Neural progenitor cell (in vitro differentiated cells): ENCODE results near the gene IGFLR1. TPM values are rescaled to one million over a fixed set of nuclear protein-coding genes. Genes with fewer than 3 reads are reported as not detected.

ENCODE experiments used
- DNase-seq: peaks from one replicate; pipeline ENCODE4 v3.0.0-alpha.2; 2016; ENCODE audit warnings: low spot score
- H2AFZ ChIP-seq: fragments of 200-600 bp; sonication (generic); replicated peaks from 2 replicates; pipeline ENCODE4 v1.6.1; 2016; ENCODE audit warnings: antibody characterized with exemption
- H3F3A ChIP-seq: fragments of 200-600 bp; sonication (generic); 2 replicates; pipeline ENCODE4 v1.6.1; 2016; ENCODE audit warnings: antibody characterized with exemption, low read depth
- H3K27ac ChIP-seq: fragments of 200-600 bp; sonication (generic); 2 replicates; pipeline ENCODE4 v1.5.1; 2016; ENCODE audit warnings: mild to moderate bottlenecking
- H3K27me3 ChIP-seq: fragments of 200-600 bp; sonication (generic); 2 replicates; pipeline ENCODE4 v1.6.1; 2016; ENCODE audit warnings: mild to moderate bottlenecking, moderate library complexity
- H3K36me3 ChIP-seq: fragments of 200-600 bp; sonication (generic); 2 replicates; pipeline ENCODE4 v1.5.1; 2016
- H3K4me1 ChIP-seq: fragments of 200-600 bp; sonication (generic); 2 replicates; pipeline ENCODE4 v1.6.1; 2016; ENCODE audit warnings: mixed run types
- H3K4me2 ChIP-seq: fragments of 200-600 bp; sonication (generic); 2 replicates; pipeline ENCODE4 v1.6.1; 2016
- H3K4me3 ChIP-seq: fragments of 200-600 bp; sonication (generic); 2 replicates; pipeline ENCODE4 v1.5.1; 2016
- H3K79me2 ChIP-seq: fragments of 200-600 bp; sonication (generic); 2 replicates; pipeline ENCODE4 v1.6.1; 2016; ENCODE audit warnings: low read depth
- H3K9ac ChIP-seq: fragments of 200-600 bp; sonication (generic); 2 replicates; pipeline ENCODE4 v1.6.1; 2016
- H3K9me3 ChIP-seq: fragments of 200-600 bp; sonication (generic); 2 replicates; pipeline ENCODE4 v1.5.1; 2016; ENCODE audit warnings: low read depth
- H4K20me1 ChIP-seq: fragments of 200-600 bp; sonication (generic); 2 replicates; pipeline ENCODE4 v1.6.1; 2016; ENCODE audit warnings: low read depth
- H3K27ac Mint-ChIP-seq: 3 replicates; pipeline ENCODE4 v1.8.0; 2021; ENCODE audit warnings: mixed read lengths
- H3K27me3 Mint-ChIP-seq: 2 replicates; pipeline ENCODE4 v1.8.0; 2022; ENCODE audit warnings: low read depth, mild to moderate bottlenecking, inconsistent platforms, moderate library complexity, mixed read lengths; ENCODE audit not compliant: insufficient read depth
- H3K36me3 Mint-ChIP-seq: 3 replicates; pipeline ENCODE4 v1.8.0; 2021; ENCODE audit warnings: mixed read lengths
- H3K4me1 Mint-ChIP-seq: 3 replicates; pipeline ENCODE4 v1.8.0; 2021; ENCODE audit warnings: mixed read lengths
- H3K4me3 Mint-ChIP-seq: 3 replicates; pipeline ENCODE4 v1.8.0; 2021; ENCODE audit warnings: mild to moderate bottlenecking, moderate library complexity, mixed read lengths
- H3K9me3 Mint-ChIP-seq: 3 replicates; pipeline ENCODE4 v1.8.0; 2020; ENCODE audit warnings: mixed read lengths
- EZH2 ChIP-seq: fragments of 200-600 bp; sonication (generic); IDR thresholded peaks from 2 replicates; pipeline ENCODE4 v1.6.1; 2017; ENCODE audit warnings: antibody characterized with exemption, mild to moderate bottlenecking, moderate library complexity
- EZH2phosphoT487 ChIP-seq: fragments of 200-600 bp; sonication (generic); IDR thresholded peaks from 2 replicates; pipeline ENCODE4 v1.6.1; 2017; ENCODE audit warnings: antibody characterized with exemption
- total RNA-seq: library from RNA; depleted of rRNA; stranded (reverse); fragments of >200 nt; gene quantifications from 2 replicates; pipeline ENCODE4 v1.2.3, GENCODE V29; 2015; ENCODE audit warnings: low replicate concordance
- TF ChIP-seq, protein P1 (sequence below): fragments of 200-600 bp; sonication (generic); IDR thresholded peaks from 2 replicates; pipeline ENCODE4 v1.5.1; 2017; ENCODE audit warnings: antibody characterized with exemption, mild to moderate bottlenecking

IGFLR1 gene
- total RNA-seq, 1 donor from 2014 or later: 5.0 TPM

DNA sequence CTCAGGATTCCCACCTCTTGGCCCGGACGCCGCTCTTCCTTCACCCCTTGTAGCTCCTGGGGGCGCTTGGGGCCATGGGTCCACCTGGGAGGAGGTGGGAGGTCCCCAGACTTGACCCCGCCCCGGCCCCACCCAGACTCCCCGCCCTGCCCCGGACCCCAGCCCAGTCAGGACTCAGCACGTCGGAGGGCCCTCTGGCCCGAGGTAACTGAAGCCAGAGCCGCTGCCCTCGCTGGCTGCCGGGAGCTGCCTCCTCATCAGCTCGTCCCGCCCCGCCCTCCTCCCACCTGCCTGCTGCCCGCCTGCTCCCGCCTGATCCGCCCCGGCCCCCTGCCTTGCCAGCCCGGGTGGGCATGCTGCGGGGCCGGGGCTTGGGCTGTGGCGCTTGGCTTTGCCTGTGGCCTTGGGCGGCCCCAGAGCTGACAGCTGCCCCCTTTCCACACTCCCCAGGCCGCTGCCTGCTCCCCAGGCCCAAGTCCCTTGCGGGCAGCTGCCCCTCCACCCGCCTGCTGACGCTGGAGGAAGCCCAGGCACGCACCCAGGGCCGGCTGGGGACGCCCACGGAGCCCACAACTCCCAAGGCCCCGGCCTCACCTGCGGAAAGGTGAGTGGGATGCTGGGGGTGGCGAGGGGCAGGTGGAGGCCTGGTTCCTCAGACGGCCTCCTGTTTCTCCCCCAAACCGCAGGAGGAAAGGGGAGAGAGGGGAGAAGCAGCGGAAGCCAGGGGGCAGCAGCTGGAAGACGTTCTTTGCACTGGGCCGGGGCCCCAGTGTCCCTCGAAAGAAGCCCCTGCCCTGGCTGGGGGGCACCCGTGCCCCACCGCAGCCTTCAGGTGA, 42.5 kb upstream of the IGFLR1 start:
- peaks cover 17% of the 10 kb centered on the region for H3F3A ChIP-seq
- H3K4me3 ChIP-seq: peak overlapping the region; percentile 43
- no peaks in the 10 kb centered on the region for H3K9me3 ChIP-seq
- H3K4me2 ChIP-seq: peak overlapping the region; percentile 84
- no peak overlapping the region for H3K27ac Mint-ChIP-seq
- H3K27me3 Mint-ChIP-seq: peaks cover 2% of the 10 kb centered on the region
- H3K36me3 ChIP-seq: no peaks in the 10 kb centered on the region
- H3K4me1 Mint-ChIP-seq: no peaks in the 10 kb centered on the region
- no peak overlapping the region for H3K9ac ChIP-seq
- H4K20me1 ChIP-seq: peaks cover 22% of the 10 kb centered on the region
- no peak overlapping the region for H2AFZ ChIP-seq
- TF ChIP-seq EZH2phosphoT487: no peak
- TF ChIP-seq, protein P1, sequence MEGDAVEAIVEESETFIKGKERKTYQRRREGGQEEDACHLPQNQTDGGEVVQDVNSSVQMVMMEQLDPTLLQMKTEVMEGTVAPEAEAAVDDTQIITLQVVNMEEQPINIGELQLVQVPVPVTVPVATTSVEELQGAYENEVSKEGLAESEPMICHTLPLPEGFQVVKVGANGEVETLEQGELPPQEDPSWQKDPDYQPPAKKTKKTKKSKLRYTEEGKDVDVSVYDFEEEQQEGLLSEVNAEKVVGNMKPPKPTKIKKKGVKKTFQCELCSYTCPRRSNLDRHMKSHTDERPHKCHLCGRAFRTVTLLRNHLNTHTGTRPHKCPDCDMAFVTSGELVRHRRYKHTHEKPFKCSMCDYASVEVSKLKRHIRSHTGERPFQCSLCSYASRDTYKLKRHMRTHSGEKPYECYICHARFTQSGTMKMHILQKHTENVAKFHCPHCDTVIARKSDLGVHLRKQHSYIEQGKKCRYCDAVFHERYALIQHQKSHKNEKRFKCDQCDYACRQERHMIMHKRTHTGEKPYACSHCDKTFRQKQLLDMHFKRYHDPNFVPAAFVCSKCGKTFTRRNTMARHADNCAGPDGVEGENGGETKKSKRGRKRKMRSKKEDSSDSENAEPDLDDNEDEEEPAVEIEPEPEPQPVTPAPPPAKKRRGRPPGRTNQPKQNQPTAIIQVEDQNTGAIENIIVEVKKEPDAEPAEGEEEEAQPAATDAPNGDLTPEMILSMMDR: peak; percentile 18
- peaks cover 2% of the 10 kb centered on the region for H3K36me3 Mint-ChIP-seq
- no peaks in the 10 kb centered on the region for H3K9me3 Mint-ChIP-seq
- peaks cover 10% of the 10 kb centered on the region for H3K4me1 ChIP-seq
- no peaks in the 10 kb centered on the region for H3K79me2 ChIP-seq
- no peak overlapping the region for H3K27ac ChIP-seq
- H3K4me3 Mint-ChIP-seq: no peak overlapping the region
- peaks cover 30% of the 10 kb centered on the region for H3K27me3 ChIP-seq
- DNase-seq: peak; percentile 87

DNA sequence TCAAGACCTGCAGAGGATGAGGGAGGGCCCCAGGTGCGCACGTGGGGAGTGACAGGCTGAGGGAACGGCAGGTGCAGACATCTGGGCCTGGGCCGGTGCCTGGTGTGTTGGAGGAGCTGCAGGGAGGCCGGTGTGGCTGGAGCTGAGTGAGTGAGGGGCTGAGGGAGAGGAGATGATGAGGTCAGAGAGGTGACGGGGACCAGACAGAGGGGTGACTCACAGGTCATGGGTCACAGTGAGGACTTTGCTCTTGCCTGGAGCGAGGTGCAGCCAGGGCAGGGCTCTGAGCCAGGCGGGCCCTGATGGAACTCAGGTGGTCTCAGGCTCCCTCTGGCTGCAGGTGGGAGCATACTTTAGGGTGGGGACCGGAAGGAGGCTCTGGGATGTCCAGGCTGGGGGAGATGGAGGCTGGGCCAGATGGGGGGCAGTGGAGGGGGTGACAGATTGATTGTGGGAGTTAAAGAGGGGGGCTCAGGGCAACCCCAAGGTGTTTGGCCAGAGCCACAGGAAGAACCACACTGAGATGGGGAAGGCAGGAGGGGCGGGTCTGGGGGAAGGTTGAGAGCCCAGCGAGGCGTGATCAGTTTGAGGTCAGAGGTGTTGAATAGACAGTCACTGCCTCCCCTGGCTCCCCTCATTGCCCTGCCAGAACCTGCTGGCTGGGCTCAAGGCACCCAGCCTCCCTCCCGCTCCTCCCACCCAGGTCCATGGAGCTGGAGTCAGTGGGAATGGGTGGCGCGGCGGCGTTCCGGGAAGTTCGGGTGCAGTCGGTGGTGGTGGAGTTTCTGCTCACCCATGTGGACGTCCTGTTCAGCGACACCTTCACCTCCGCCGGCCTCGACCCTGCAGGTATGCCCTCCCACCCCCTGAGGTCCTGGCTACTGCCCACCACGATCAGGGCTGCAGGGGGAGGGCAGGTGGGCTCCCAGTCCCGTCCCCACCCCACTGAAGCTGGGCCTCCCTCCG, 41.5 kb upstream of the IGFLR1 start:
- DNase-seq: no peak
- Histone ChIP-seq H3K27ac (no peak overlapping the region), H3F3A (peaks cover 17% of the 10 kb centered on the region), H3K27me3 (peaks cover 30% of the 10 kb centered on the region), H3K4me2 (peak overlapping the region; percentile 84), H3K9me3 (no peaks in the 10 kb centered on the region), H3K36me3 (no peaks in the 10 kb centered on the region), H3K9ac (no peak overlapping the region), H3K4me1 (peaks cover 10% of the 10 kb centered on the region), H2AFZ (no peak overlapping the region), H3K79me2 (no peaks in the 10 kb centered on the region), H4K20me1 (peaks cover 22% of the 10 kb centered on the region), H3K4me3 (peak overlapping the region; percentile 43)
- TF ChIP-seq EZH2: no peak
- TF ChIP-seq, protein P1: peak; percentile 27
- H3K9me3 Mint-ChIP-seq: no peaks in the 10 kb centered on the region
- H3K27me3 Mint-ChIP-seq: peaks cover 1% of the 10 kb centered on the region
- peak overlapping the region; percentile 4 for H3K4me3 Mint-ChIP-seq
- H3K36me3 Mint-ChIP-seq: peaks cover 7% of the 10 kb centered on the region
- H3K4me1 Mint-ChIP-seq: no peaks in the 10 kb centered on the region
- H3K27ac Mint-ChIP-seq: no peak overlapping the region

DNA sequence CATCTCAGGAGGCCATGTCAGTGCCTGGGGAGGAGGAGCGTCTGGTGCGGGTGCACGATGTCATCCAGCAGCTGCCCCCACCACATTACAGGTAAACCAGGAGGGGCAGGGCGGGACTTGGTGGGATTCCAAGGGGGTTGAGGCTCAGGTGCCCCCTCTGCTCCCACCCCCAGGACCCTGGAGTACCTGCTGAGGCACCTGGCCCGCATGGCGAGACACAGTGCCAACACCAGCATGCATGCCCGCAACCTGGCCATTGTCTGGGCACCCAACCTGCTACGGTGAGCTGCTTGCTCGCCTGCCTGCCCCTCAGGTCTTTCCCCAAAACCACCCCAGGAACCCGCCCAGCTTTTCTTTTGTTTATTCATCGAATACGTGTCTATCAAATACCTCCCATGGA, 40.3 kb upstream of the IGFLR1 start:
- Mint-ChIP-seq H3K27me3 (no peaks in the 10 kb centered on the region), H3K9me3 (no peaks in the 10 kb centered on the region), H3K4me3 (no peak overlapping the region), H3K27ac (no peak overlapping the region), H3K36me3 (peaks cover 5% of the 10 kb centered on the region), H3K4me1 (no peaks in the 10 kb centered on the region)
- Histone ChIP-seq H3K27me3 (peaks cover 30% of the 10 kb centered on the region), H3K9ac (no peak overlapping the region), H3F3A (peaks cover 17% of the 10 kb centered on the region), H3K4me1 (peaks cover 10% of the 10 kb centered on the region), H3K79me2 (no peaks in the 10 kb centered on the region), H3K9me3 (no peaks in the 10 kb centered on the region), H3K4me3 (no peak overlapping the region), H2AFZ (no peak overlapping the region), H4K20me1 (peaks cover 25% of the 10 kb centered on the region), H3K36me3 (no peaks in the 10 kb centered on the region), H3K4me2 (no peak overlapping the region), H3K27ac (no peak overlapping the region)
- no peak for DNase-seq
- no peak for TF ChIP-seq EZH2phosphoT487
- TF ChIP-seq EZH2: no peak
- TF ChIP-seq, protein P1: no peak
